ENCODE measurements around the gene PSME4. TPM values are rescaled to one million over a fixed set of nuclear protein-coding genes. Genes with fewer than 3 reads are reported as not detected.

PSME4 gene
- total RNA-seq, 1 donor from 2014 or later: 42.2 TPM

DNA sequence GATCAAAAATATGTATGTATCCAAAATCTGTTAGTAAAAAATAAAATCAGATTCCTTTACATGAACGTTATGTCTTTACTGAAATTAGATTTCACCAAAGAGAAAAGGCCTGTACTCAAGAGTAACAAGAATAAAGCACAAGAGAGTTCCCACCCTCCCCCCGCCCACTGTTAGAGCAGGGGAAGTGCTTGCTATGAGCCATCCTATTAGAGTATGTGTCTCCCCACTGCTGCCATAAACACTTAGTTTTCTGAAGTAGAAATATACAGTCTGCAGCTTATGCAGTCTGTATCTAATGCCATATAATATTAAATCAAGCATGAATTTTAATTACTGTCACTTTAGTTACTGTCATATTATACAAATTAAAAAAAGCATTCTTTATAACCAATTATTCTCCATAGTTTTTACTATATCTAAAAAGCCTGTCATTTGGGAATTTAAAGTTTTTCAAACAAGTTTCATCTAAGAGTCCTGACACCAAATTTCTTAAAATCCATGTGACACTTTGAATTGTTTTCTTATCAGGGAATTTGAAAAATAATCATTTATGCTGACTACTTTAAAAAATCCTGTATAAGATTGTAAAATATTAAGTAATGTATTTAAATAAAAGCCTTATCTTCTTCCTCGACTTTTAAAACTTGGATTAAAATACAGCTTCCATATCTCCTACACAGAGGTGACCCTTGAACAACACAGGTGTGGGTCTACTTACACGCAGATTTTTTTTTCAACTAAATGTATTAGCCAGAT is 59.2 kb downstream of the PSME4 start:
- no peak for DNase-seq (ENCODE audit: low spot score)
- no peak for ATAC-seq
- intact Hi-C loops (cut with DNase I): no loop called here

DNA sequence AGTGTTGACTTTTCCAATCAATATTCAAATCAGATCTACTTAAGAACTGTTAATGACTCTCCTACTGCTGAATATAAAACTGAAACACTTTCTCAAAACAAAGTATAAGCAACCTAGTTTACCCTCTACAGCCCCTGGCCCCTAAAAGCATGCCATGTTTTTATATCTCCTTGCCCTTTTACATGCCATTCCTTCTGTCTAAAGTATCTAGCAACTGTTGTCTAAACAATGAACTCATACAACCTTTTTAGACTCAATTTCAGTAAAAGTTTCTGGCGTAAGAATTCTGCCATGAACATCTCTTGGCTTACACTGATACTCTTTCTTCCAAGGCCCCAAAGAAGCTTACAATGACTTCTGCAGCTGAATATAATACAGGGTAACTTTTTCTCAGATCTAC is 63.2 kb downstream of the PSME4 start:
- DNase-seq (ENCODE audit: low spot score) (no peak), ATAC-seq (no peak)
- intact Hi-C loops (cut with DNase I): no loop called here

DNA sequence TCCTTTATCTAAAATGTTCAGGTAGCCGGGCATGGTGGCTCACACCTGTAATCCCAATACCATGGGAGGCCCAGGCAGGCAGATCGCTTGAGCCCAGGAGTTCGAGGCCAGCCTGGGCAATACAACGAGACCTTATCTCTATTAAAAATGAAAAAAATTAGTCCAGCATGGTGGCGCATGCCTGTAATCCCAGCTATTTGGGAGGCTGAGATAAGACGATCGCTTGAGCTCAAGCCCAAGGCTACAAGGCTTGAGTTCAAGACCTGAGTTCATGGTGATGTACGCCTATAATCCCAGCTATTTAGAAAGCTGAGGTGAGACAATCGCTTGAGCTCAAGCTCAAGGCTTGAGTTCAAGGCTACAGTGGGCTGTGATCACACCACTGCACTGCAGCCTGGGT is 65.4 kb downstream of the PSME4 start:
- DNase-seq (ENCODE audit: low spot score) (no peak), ATAC-seq (no peak)
- intact Hi-C loops (cut with DNase I): no loop called here

DNA sequence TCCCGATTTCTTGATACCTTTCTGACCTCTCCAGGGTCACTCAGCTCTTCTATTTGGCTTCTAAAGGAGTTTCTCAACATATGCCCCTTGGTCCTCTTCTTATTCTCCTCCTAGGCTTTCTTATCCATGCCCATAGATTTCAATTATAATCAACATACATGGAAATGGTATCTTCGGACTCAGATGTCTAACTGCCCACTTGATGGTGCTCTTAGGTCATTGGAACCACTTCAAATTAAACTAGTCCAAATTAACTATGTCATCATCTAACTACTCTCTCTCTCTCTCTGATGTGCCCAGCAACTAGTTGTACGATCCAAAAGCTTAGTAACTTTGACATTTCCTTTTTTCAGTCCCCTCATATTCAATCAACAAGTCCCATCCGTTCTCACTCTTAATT is 67.8 kb downstream of the PSME4 start:
- DNase-seq (ENCODE audit: low spot score): no peak
- ATAC-seq: no peak
- intact Hi-C loops (cut with DNase I): no loop called here

DNA sequence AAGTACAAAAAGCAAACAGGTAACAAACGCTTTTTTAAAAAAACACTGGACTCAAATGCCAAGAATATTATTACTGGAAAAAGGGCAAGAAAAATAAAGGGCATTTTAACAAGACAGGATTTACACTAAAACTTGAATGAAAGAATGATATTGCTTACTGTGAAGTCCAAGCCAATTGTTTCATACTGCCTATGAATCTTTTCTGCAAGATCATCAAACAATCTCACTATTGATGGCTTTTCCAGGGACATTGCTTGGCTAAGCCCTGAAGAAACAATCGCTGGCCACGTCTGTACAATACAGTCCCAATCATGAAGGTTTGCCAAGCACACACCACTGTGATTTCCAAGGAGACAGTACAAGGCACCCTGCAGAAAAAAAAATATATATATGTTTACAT is 69.6 kb downstream of the PSME4 start:
- no peak for ATAC-seq
- intact Hi-C loops (cut with DNase I): no loop called here
- DNase-seq (ENCODE audit: low spot score): no peak

DNA sequence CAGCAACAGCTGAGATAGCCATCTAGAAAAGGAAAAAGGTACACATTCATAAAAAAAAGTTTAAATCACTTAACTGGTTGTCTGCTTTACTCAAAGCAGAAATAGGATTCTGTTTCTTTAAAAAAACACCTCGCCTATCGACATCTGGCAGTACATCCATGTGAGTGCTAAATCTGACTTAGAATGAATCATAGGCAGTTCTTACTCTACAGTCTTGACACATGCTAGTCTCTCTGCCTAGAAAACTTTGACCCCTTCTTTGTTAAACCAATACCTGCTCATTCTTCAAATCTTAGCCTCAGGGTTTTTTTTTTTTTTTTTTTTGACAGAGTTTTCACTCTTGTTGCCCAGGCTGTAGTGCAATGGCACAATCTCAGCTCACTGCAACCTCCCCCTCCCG is 73.9 kb downstream of the PSME4 start:
- ATAC-seq (no peak), DNase-seq (ENCODE audit: low spot score) (no peak)
- intact Hi-C loops (cut with DNase I): no loop called here

DNA sequence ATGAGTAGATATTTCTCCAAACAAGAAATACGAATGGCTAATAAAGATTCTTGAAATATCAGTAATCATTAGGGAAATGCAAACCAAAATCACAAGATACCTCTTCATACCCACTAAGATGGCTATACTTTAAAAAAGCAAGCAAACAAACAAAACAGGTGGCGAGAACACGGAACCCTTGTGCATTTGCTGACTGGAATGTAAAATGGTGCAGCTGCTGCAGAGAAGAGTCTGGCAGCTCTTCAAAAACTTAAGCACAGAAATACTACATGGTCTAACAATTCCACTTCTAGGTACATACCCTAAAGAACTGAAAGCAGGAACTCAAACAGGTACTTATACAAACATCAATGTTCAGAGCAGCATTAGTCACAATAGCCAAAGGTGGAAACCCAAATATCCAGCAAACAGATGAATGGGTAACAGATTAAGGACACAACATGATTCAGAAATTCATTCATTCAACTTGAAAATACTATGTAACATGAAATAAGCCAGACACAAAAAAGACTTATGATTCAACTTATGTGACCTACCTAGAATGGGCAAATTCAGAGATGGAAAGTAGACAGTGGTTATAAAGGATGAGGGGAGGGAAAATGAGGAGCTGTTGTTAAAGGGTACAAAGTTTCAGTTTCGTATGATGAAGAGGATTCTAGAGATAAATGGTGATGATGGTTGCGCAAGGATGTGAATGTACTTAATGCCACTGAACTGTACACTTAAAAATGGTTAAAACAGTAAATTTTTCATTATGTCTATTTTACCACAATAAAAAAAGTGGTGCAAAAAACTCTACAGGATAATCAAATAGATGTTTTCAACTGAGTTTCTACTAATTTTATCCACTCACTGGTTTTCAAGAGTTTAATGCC is 84.2 kb downstream of the PSME4 start:
- DNase-seq (ENCODE audit: low spot score) (no peak), ATAC-seq (no peak)
- intact Hi-C loops (cut with DNase I): no loop called here

DNA sequence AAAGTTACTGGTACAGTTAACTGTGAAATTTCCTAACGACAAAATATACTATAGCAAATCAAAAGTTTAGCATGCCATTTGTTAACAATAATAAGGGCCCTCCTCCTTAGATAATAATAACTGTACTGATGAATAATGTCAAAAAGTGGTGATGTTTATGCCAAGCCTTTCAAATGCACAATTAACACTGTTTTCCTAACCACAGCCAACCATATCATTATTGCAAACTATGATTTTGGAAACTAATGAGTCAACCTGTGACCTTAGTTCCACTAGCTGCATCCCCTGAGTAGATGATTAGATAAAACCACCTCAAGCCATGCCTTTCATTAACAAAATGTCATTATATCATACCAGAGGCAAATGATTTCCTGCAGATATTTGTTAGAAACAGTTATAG is 85.9 kb downstream of the PSME4 start:
- ATAC-seq: no peak
- no peak for DNase-seq (ENCODE audit: low spot score)
- intact Hi-C loops (cut with DNase I): no loop called here

DNA sequence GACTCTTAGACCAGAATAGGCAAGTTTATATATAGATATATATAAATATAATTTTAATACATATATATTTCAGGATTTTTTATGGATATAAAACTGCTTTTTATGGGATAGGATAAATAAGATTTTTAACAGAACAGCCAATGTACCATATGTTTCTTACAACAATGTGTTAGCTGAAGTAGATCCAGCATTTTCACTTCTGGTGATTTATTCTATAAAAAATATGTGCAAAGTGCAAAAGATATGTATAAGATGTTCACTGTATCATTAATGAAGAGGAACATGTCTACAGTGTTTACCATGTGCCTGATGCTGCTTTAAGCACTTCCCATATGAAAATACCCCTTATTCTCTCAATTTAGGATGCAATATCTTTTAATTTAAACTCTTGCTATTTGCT is 88.8 kb downstream of the PSME4 start:
- no peak for DNase-seq (ENCODE audit: low spot score)
- ATAC-seq: no peak
- intact Hi-C loops (cut with DNase I): no loop called here

DNA sequence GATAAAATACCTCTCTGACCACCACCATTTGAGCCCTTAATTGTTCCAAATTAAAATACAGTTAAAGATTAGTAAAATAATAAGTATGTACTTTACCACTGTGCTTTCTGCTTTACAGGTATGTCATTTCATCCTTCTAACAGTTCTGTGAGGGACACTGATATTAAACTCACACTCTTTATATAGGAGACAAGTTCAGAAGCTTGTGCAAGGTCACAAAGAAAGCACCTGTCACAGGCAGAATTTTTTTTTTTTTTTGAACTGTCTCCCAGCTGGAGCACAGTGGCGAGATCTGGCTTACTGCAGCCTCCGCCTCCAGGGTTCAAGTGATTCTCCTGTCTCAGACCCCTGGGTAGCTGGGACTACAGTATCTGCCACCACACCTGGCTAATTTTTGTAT is 89.4 kb downstream of the PSME4 start:
- DNase-seq (ENCODE audit: low spot score) (no peak), ATAC-seq (no peak)
- intact Hi-C loops (cut with DNase I): no loop called here

DNA sequence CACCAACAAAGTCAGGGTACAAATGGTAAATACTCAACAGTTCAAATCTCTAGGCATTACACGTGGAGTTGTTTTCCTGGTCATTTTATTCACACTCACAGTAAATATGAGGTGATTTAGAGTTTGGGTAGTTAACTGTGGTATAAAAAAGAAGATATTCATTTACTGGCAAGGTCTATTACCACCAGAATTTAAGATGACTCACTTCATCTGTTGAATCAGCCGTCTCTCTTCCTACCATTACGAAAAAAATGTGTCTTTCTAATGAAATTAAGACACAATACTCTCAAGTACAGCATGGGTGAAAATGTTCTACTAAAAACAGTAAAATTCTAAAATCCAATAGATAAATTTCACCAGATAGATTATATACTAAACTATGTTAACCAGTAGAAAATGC is 90.0 kb downstream of the PSME4 start:
- DNase-seq (ENCODE audit: low spot score): no peak
- intact Hi-C loops (cut with DNase I): no loop called here
- ATAC-seq: no peak

DNA sequence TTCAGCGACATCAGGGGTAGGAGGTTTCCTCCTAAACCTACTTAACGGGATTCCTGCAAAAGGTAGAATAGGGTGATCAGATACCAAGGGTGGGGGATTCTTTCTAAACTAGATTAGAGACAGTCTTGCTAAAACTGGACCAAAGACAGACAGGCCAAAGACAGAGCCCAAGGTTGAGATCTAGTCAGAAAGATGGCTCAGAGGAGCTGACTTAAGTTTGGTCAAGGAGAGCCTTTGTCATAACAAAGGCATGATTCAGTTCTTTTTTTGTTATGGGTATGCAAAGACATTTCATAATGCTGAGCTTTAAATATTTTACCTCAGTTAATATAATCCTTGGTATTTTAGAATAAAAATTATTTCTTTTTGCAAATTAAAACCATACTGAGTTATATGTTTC is 93.2 kb downstream of the PSME4 start:
- ATAC-seq: no peak

DNA sequence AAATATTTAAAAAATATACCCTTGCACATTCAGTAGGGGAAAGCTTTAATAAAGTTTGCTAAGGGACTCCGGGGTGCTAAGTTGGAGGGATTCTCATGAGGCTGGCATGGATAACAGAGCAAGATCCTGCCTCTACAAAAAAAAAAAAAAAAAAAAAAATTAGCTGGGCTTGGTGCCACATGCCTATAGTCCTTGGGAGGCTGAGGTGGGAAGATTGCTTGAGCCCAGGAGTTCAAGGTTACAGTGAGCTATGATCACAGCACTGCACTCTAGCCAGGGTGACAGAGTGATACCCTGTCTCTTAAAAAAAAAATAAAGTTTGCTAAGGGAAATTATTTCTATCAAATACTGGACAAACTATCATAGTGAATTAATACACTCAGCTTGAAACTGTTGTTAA is 93.7 kb downstream of the PSME4 start:
- intact Hi-C loops (cut with DNase I): no loop called here
- DNase-seq (ENCODE audit: low spot score) (no peak), ATAC-seq (no peak)

More for the DNA sequence above, 93.2 kb downstream of the PSME4 start:
- no peak for DNase-seq (ENCODE audit: low spot score)
- intact Hi-C loops (cut with DNase I): no loop called here

DNA sequence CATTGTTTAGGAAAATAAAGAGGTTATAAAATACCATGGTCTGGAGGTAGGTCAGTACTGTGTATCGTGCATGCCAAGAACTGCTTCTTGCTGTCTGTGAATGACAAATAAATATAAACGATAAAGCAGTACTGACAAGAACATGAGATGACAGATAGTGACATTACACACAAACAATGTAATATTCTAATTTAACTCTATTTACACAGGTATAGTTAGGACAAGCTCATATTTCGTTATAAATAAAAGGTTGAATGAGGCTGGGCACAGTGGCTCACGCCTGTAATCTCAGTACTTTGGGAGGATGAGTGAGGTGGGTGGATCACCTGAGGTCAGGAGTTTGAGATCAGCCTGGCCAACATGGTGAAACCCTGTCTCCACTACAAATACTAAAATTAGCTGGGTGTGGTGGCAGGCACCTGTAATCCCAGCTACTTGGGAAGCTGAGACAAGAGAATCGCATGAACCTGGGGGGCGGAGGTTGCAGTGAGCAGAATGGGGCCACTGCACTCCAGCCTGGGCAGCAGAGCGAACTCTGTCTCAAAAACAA is 96.3 kb downstream of the PSME4 start:
- intact Hi-C loops (cut with DNase I): no loop called here
- ATAC-seq (no peak), DNase-seq (ENCODE audit: low spot score) (no peak)

DNA sequence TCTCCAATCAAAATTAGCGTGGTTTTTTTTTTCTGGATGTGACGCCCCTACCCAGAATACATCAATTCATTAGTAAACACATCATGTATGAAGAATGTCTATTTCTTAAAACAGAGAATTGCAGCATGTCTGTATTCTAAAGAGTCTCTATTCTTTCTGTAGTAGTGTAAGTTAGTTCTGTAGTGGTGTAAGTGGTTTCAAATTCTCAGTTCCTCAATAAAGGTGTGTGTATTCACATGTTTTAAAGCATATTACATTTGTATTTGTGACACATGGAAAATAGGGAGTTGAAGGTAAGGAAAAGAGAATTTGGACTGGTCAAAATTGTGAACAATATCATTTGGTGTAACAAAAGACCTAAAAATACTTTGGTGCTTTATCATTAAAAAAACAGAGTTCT is 103.0 kb downstream of the PSME4 start:
- intact Hi-C loops (cut with DNase I): no loop called here

DNA sequence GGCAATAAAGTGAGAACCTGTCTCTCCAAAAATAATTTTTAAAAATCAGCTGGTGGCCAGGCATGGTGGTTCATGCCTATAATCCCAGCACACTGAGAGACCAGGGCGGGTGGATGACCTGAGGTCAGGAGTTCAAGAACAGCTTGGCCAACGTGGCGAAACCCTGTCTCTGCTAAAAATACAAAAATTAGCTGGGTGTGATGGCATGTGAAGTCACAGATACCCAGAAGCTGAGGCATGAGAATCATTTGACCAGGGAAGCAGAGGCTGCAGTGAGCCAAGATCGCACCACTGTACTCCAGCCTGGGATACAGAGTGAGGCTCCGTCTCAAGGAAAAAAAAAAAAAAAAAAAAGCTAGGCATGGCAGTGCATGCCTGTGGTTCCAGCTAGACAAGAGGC is 103.6 kb downstream of the PSME4 start:
- no peak for ATAC-seq

More for the DNA sequence above, 103.0 kb downstream of the PSME4 start:
- ATAC-seq (no peak), DNase-seq (ENCODE audit: low spot score) (no peak)

DNA sequence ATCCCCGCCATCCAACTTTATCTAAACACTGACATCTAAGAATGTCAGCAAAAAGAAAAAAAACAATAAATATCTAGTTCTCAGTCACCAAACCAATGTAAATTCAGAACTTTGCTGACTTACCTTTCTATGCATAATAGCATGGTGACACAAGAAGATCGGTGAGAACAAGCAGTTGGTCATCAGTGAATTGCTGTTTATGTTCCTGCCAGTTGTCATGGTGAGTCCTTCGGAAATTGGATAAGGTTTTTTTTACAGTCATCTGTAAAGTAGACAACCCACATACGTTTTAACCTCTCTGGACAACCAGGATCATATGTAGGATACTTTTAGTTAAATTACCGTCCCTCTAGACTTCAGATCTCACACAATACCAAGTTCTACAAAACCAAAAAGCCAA is 104.8 kb downstream of the PSME4 start:
- intact Hi-C loops (cut with DNase I): no loop called here
- DNase-seq (ENCODE audit: low spot score): no peak
- ATAC-seq: no peak

More for the DNA sequence above, 103.6 kb downstream of the PSME4 start:
- DNase-seq (ENCODE audit: low spot score): no peak
- intact Hi-C loops (cut with DNase I): no loop called here

DNA sequence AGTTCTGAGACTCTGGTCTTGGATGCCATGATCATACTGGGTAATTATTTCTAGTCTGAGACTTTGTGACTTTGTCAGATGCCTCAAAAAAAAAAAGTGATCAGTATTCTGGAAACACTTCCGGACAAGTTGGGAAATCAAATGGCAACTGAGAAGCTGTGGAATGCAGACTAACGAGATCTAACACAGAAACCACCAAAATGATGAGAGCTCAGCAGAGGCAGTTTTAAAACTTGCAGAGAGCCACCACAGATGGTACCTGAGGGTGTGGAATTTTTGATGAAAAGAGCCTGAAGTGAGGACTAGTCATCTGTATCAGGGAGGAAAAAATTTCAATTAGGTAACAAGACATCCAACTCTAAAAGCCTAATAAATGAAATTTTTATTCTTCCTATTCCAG is 105.5 kb downstream of the PSME4 start:
- DNase-seq (ENCODE audit: low spot score) (no peak), ATAC-seq (no peak)
- intact Hi-C loops (cut with DNase I): no loop called here

DNA sequence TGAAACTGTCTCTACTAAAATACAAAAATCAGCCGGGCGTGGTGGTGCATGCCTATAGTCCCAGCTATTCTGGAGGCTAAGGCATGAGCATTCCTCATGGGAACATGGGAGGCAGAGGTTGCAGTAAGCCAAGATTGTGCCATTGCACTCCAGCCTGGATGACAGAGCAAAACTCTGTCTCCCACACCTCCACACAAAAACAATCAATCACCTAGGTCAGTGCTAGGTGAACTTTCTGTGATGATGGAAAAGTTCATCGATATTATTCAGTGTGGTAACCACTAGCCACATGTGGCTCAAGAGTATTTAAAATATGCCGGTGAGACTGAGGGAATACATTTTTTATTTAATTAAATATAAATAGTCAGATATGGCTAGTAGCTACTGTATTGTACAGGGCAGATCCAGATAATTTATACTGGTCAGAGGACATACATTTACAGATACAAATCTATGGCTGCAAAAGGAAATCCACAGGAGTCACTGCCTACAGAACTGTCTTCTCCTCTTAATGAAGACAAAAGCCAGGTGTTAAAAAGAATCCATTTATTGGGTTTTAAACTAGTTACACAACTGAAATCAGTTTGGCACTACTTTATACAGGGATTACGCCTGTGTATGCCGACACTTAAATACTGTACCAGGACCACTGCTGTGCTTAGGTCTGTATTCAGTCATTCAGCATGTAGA is 107.1 kb downstream of the PSME4 start:
- no peak for DNase-seq (ENCODE audit: low spot score)
- ATAC-seq: no peak
- intact Hi-C loops (cut with DNase I): no loop called here

DNA sequence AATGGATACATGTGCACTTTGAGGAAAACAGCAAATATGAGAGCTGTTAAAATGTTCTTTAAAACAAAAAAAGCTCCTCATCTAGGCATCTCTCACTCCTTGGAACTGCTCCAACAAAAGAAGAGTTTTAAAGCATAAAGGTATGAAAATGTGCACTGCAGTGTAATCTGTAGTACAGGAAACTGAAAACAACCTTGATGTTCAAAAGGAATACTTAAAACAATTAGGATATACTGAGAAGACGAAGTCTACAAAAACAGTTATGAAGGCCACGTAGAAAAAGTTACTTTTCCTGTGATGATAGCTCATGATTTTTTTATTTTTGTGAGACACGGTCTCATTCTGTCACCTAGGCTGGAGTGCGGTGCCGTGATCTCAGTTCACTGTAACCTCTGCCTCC is 109.0 kb downstream of the PSME4 start:
- intact Hi-C loops (cut with DNase I): no loop called here
- ATAC-seq (no peak), DNase-seq (ENCODE audit: low spot score) (no peak)
